ENCODE data around the gene HDAC11.

Gene HDAC11

GRCh38 chr3:13466781-13467180 is 13.3 kb upstream of the HDAC11 start:
- Histone ChIP-seq H3K9me3 (ENCODE audit: control insufficient read depth, low read length) (no peaks in the 10 kb centered on the region), H2AFZ (no peak overlapping the region), H3K4me3 (ENCODE audit: low read depth, low read length) (no peak overlapping the region), H3K4me1 (peaks cover under 1% of the 10 kb centered on the region), H3K9ac (no peak overlapping the region), H3K79me2 (no peaks in the 10 kb centered on the region), H3K27me3 (ENCODE audit: control insufficient read depth, insufficient read depth, low read length) (no peaks in the 10 kb centered on the region), H3K36me3 (ENCODE audit: control insufficient read depth, insufficient read depth, low read length) (no peaks in the 10 kb centered on the region), H3K4me2 (ENCODE audit: low read length) (no peak overlapping the region), H3K27ac (no peak overlapping the region)
- TF ChIP-seq CTCF (IDR thresholded peaks at IDR 0.05) = no peak

- Histone ChIP-seq H3K4me3 (ENCODE audit: low read depth, low read length) (no peak overlapping the region), H3K27me3 (ENCODE audit: control insufficient read depth, insufficient read depth, low read length) (no peaks in the 10 kb centered on the region), H3K9ac (no peak overlapping the region)
Observed at GRCh38 chr3:13470894-13471574, 9.1 kb upstream of the HDAC11 start.

GRCh38 chr3:13472286-13472685 is 7.8 kb upstream of the HDAC11 start:
- Histone ChIP-seq H3K27ac (no peak overlapping the region), H3K4me2 (ENCODE audit: low read length) (no peak overlapping the region), H2AFZ (no peak overlapping the region), H3K79me2 (no peaks in the 10 kb centered on the region), H3K36me3 (ENCODE audit: control insufficient read depth, insufficient read depth, low read length) (no peaks in the 10 kb centered on the region), H3K27me3 (ENCODE audit: control insufficient read depth, insufficient read depth, low read length) (no peaks in the 10 kb centered on the region), H3K9ac (no peak overlapping the region), H3K4me1 (peaks cover 17% of the 10 kb centered on the region), H3K4me3 (ENCODE audit: low read depth, low read length) (no peak overlapping the region), H3K9me3 (ENCODE audit: control insufficient read depth, low read length) (no peaks in the 10 kb centered on the region)
- TF ChIP-seq CTCF (IDR thresholded peaks at IDR 0.05) = no peak

More at GRCh38 chr3:13470894-13471574, 9.1 kb upstream of the HDAC11 start:
- no peaks in the 10 kb centered on the region for H3K79me2 ChIP-seq
- H3K4me1 ChIP-seq = peaks cover 6% of the 10 kb centered on the region
- TF ChIP-seq CTCF (IDR thresholded peaks at IDR 0.05) = no peak
- no peaks in the 10 kb centered on the region for H3K9me3 ChIP-seq (ENCODE audit: control insufficient read depth, low read length)
- H3K27ac ChIP-seq = no peak overlapping the region
- H2AFZ ChIP-seq = no peak overlapping the region
- no peak overlapping the region for H3K4me2 ChIP-seq (ENCODE audit: low read length)
- H3K36me3 ChIP-seq (ENCODE audit: control insufficient read depth, insufficient read depth, low read length) = no peaks in the 10 kb centered on the region

GRCh38 chr3:13473020-13473419 is 7.1 kb upstream of the HDAC11 start:
- Histone ChIP-seq H3K36me3 (ENCODE audit: control insufficient read depth, insufficient read depth, low read length) (no peaks in the 10 kb centered on the region), H3K4me3 (ENCODE audit: low read depth, low read length) (no peak overlapping the region), H3K9ac (no peak overlapping the region), H2AFZ (no peak overlapping the region), H3K27ac (no peak overlapping the region), H3K4me2 (ENCODE audit: low read length) (no peak overlapping the region), H3K27me3 (ENCODE audit: control insufficient read depth, insufficient read depth, low read length) (no peaks in the 10 kb centered on the region), H3K4me1 (peaks cover 19% of the 10 kb centered on the region), H3K79me2 (no peaks in the 10 kb centered on the region), H3K9me3 (ENCODE audit: control insufficient read depth, low read length) (no peaks in the 10 kb centered on the region)
- TF ChIP-seq CTCF (IDR thresholded peaks at IDR 0.05) = no peak

GRCh38 chr3:13474021-13474420 is 6.1 kb upstream of the HDAC11 start:
- no peak for TF ChIP-seq CTCF (IDR thresholded peaks at IDR 0.05)
- Histone ChIP-seq H3K79me2 (no peaks in the 10 kb centered on the region), H3K27ac (no peak overlapping the region), H3K27me3 (ENCODE audit: control insufficient read depth, insufficient read depth, low read length) (no peaks in the 10 kb centered on the region), H3K9me3 (ENCODE audit: control insufficient read depth, low read length) (no peaks in the 10 kb centered on the region), H3K36me3 (ENCODE audit: control insufficient read depth, insufficient read depth, low read length) (no peaks in the 10 kb centered on the region), H3K4me3 (ENCODE audit: low read depth, low read length) (no peak overlapping the region), H3K4me2 (ENCODE audit: low read length) (no peak overlapping the region), H2AFZ (no peak overlapping the region), H3K9ac (no peak overlapping the region), H3K4me1 (peaks cover 24% of the 10 kb centered on the region)
